Neural cell (in vitro differentiated cells): ENCODE results near the gene MBD3L2. TPM values are rescaled to one million over a fixed set of nuclear protein-coding genes. Genes with fewer than 3 reads are reported as not detected.

Experiments
- H2AFZ ChIP-seq: fragments of 200-600, 300-800 bp; sonication (generic), shearing (Covaris generic); 2 replicates; pipeline ENCODE4 v1.6.0; 2014; ENCODE audit warnings: low read depth, mild to moderate bottlenecking, antibody characterized with exemption, low read length, moderate library complexity
- H3F3A ChIP-seq: fragments of 200-600 bp; shearing (Covaris generic); 2 replicates; pipeline ENCODE4 v1.6.1; 2016; ENCODE audit warnings: mild to moderate bottlenecking, moderate library complexity, mixed read lengths, antibody characterized with exemption, low read length; ENCODE audit not compliant: insufficient read depth, poor library complexity, severe bottlenecking
- H3K27ac ChIP-seq: fragments of 200-600, 300-800 bp; sonication (generic), shearing (Covaris generic); 2 replicates; pipeline ENCODE4 v1.5.1; 2014; ENCODE audit warnings: mild to moderate bottlenecking, low read length, moderate library complexity
- H3K27me3 ChIP-seq: fragments of 300-800, 200-600 bp; sonication (generic), shearing (Covaris generic); 2 replicates; pipeline ENCODE4 v1.6.0; 2014; ENCODE audit warnings: mild to moderate bottlenecking, low read depth, low read length, moderate library complexity; ENCODE audit not compliant: insufficient read depth
- H3K36me3 ChIP-seq: fragments of 300-800, 200-600 bp; sonication (generic), shearing (Covaris generic); 2 replicates; pipeline ENCODE4 v1.5.1; 2014; ENCODE audit warnings: mild to moderate bottlenecking, antibody characterized with exemption, low read length, moderate library complexity; ENCODE audit not compliant: insufficient read depth
- H3K4me2 ChIP-seq: fragments of 300-800, 200-600 bp; sonication (generic), shearing (Covaris generic); 2 replicates; pipeline ENCODE4 v1.6.0; 2014; ENCODE audit warnings: mild to moderate bottlenecking, low read length
- H3K4me3 ChIP-seq: fragments of 300-800, 200-600 bp; sonication (generic), shearing (Covaris generic); 2 replicates; pipeline ENCODE4 v1.5.1; 2014; ENCODE audit warnings: mild to moderate bottlenecking, low read length, moderate library complexity
- H3K79me2 ChIP-seq: fragments of 200-600 bp; shearing (Covaris generic); replicated peaks from 2 replicates; pipeline ENCODE4 v1.6.0; 2014; ENCODE audit warnings: mild to moderate bottlenecking, low read length, moderate library complexity; ENCODE audit not compliant: insufficient read depth
- H3K9ac ChIP-seq: fragments of 300-800, 200-600 bp; sonication (generic), shearing (Covaris generic); 2 replicates; pipeline ENCODE4 v1.6.1; 2016; ENCODE audit warnings: mild to moderate bottlenecking, low read length, mixed read lengths
- H3K9me2 ChIP-seq: fragments of 200-600 bp; shearing (Covaris generic); 2 replicates; pipeline ENCODE4 v1.6.1; 2016; ENCODE audit warnings: mild to moderate bottlenecking, low read length, mixed read lengths; ENCODE audit not compliant: insufficient read depth
- H3K9me3 ChIP-seq: fragments of 200-600, 300-800 bp; sonication (generic), shearing (Covaris generic); 2 replicates; pipeline ENCODE4 v1.6.1; 2016; ENCODE audit warnings: mild to moderate bottlenecking, mixed run types, low read length, moderate library complexity, mixed read lengths
- H4K20me1 ChIP-seq: fragments of 200-600 bp; shearing (Covaris generic); 2 replicates; pipeline ENCODE4 v1.6.1; 2016; ENCODE audit warnings: mild to moderate bottlenecking, mixed run types; ENCODE audit not compliant: insufficient read depth
- CTCF ChIP-seq: fragments of 450-650 bp; IDR thresholded peaks from 2 replicates; pipeline ENCODE4 v1.5.1; 2014; ENCODE audit warnings: antibody characterized with exemption, mild to moderate bottlenecking, moderate library complexity; ENCODE audit not compliant: poor library complexity, severe bottlenecking
- EP300 ChIP-seq: fragments of 450-650 bp; conservative IDR thresholded peaks from 2 replicates; pipeline ENCODE4 v1.6.1; 2014; ENCODE audit warnings: antibody characterized with exemption, mild to moderate bottlenecking, moderate library complexity; ENCODE audit not compliant: poor library complexity, severe bottlenecking
- EZH2 ChIP-seq: fragments of 200-600, 300-800 bp; shearing (Covaris generic), sonication (generic); IDR thresholded peaks from 2 replicates; pipeline ENCODE4 v1.6.1; 2014; ENCODE audit warnings: antibody characterized with exemption, low read length, borderline replicate concordance, mild to moderate bottlenecking; ENCODE audit not compliant: insufficient read depth, poor library complexity, severe bottlenecking
- MXI1 ChIP-seq: fragments of 450-650 bp; conservative IDR thresholded peaks from 2 replicates; pipeline ENCODE4 v1.6.1; 2014; ENCODE audit warnings: antibody characterized with exemption, mild to moderate bottlenecking; ENCODE audit not compliant: poor library complexity, severe bottlenecking
- POLR2AphosphoS5 ChIP-seq: IDR thresholded peaks from 2 replicates; pipeline ENCODE4 v1.6.1; 2012
- RAD21 ChIP-seq: fragments of 450-650 bp; conservative IDR thresholded peaks from 2 replicates; pipeline ENCODE4 v1.6.1; 2014; ENCODE audit warnings: antibody characterized with exemption, mild to moderate bottlenecking, moderate library complexity
- REST ChIP-seq: IDR thresholded peaks from 2 replicates; pipeline ENCODE4 v1.6.1; 2012; ENCODE audit warnings: borderline replicate concordance
- SMC3 ChIP-seq: fragments of 450-650 bp; conservative IDR thresholded peaks from 2 replicates; pipeline ENCODE4 v1.6.1; 2014; ENCODE audit warnings: antibody characterized with exemption, mild to moderate bottlenecking, moderate library complexity; ENCODE audit not compliant: poor library complexity
- TAF1 ChIP-seq: IDR thresholded peaks from 2 replicates; pipeline ENCODE4 v1.6.1; 2012; ENCODE audit warnings: low read depth
- polyA plus RNA-seq: library from polyadenylated mRNA; depleted of rRNA; stranded (reverse); fragments of >200 nt; gene quantifications from 2 replicates; pipeline ENCODE4 v1.2.3, GENCODE V29; 2014

The MBD3L2 gene
- polyA plus RNA-seq, 1 donor from 2014 or later = not detected

- Histone ChIP-seq H3K4me3 (no peak overlapping the region), H3K79me2 (no peaks in the 10 kb centered on the region), H4K20me1 (no peaks in the 10 kb centered on the region), H3F3A (no peaks in the 10 kb centered on the region), H3K27ac (no peak overlapping the region), H3K9me3 (no peaks in the 10 kb centered on the region), H3K36me3 (no peaks in the 10 kb centered on the region), H3K9me2 (no peaks in the 10 kb centered on the region), H3K9ac (no peak overlapping the region), H3K4me2 (no peak overlapping the region), H3K27me3 (no peaks in the 10 kb centered on the region), H2AFZ (no peak overlapping the region)
- no peak for TF ChIP-seq TAF1
- TF ChIP-seq RAD21 = no peak
- no peak for TF ChIP-seq MXI1
- TF ChIP-seq SMC3 = no peak
- TF ChIP-seq EP300 = no peak
- TF ChIP-seq EZH2 = no peak
- TF ChIP-seq CTCF = no peak
These were observed 48.3 kb upstream of the MBD3L2 start for GRCh38 chr19:7000816-7001215.

GRCh38 chr19:7004313-7004931 lies 44.7 kb upstream of the MBD3L2 start:
- H3F3A ChIP-seq = no peaks in the 10 kb centered on the region
- H3K9ac ChIP-seq = no peak overlapping the region
- no peaks in the 10 kb centered on the region for H3K36me3 ChIP-seq
- H2AFZ ChIP-seq = no peak overlapping the region
- H3K9me2 ChIP-seq = no peaks in the 10 kb centered on the region
- no peak overlapping the region for H3K4me2 ChIP-seq
- H3K27ac ChIP-seq = no peak overlapping the region
- H3K9me3 ChIP-seq = no peaks in the 10 kb centered on the region
- H3K4me3 ChIP-seq = no peak overlapping the region
- no peaks in the 10 kb centered on the region for H3K79me2 ChIP-seq
- no peaks in the 10 kb centered on the region for H4K20me1 ChIP-seq
- no peaks in the 10 kb centered on the region for H3K27me3 ChIP-seq
- TF ChIP-seq EZH2 (no peak), RAD21 (peak; percentile 58), MXI1 (no peak), CTCF (peak; percentile 60), SMC3 (peak; percentile 62)

GRCh38 chr19:7006135-7006704 lies 42.9 kb upstream of the MBD3L2 start:
- Histone ChIP-seq H3K9me3 (no peaks in the 10 kb centered on the region), H3K79me2 (no peaks in the 10 kb centered on the region), H3K9me2 (no peaks in the 10 kb centered on the region), H3K27ac (no peak overlapping the region), H3K36me3 (no peaks in the 10 kb centered on the region), H3K9ac (no peak overlapping the region), H3K4me2 (no peak overlapping the region), H3K27me3 (no peaks in the 10 kb centered on the region), H3F3A (no peaks in the 10 kb centered on the region), H2AFZ (no peak overlapping the region), H3K4me3 (no peak overlapping the region), H4K20me1 (no peaks in the 10 kb centered on the region)
- no peak for TF ChIP-seq POLR2AphosphoS5
- no peak for TF ChIP-seq CTCF
- no peak for TF ChIP-seq REST
- TF ChIP-seq MXI1 = no peak
- no peak for TF ChIP-seq TAF1
- no peak for TF ChIP-seq EZH2
